ENCODE data around the gene GPRC5D. TPM values are rescaled to one million over a fixed set of nuclear protein-coding genes. Genes with fewer than 3 reads are reported as not detected.

GPRC5D gene
- total RNA-seq, 4 donors from 2014 or later, result 2.2 to 97.6 (median 13.4) TPM; not detected in 1

GRCh38 chr12:12891080-12891880, 60.7 kb downstream of the GPRC5D start, which contains the start of gene GPRC5A:
Gene GPRC5A, plus strand, starts transcription at chr12:12891562. Its CDS starts 16,688 bp downstream, at chr12:12908250.
- H3K27me3 ChIP-seq, result peaks cover 4% of the 10 kb centered on the region
- no peak for TF ChIP-seq EP300 (IDR thresholded peaks at IDR 0.05)
- TF ChIP-seq POLR2A (IDR thresholded peaks at IDR 0.05), result peak in 1 of 2 donors; percentile 85
- TF ChIP-seq POLR2AphosphoS5 (IDR thresholded peaks at IDR 0.05), result peak in 1 of 3 donors; percentile 27
- no peak for TF ChIP-seq CTCF (IDR thresholded peaks at IDR 0.05)
- H3K36me3 ChIP-seq, result no peaks in the 10 kb centered on the region
- H3K27ac ChIP-seq, result peak within 1 kb of the TSS; percentile 78
- peaks cover 24% of the 10 kb centered on the region for H3K4me1 ChIP-seq
- peak; percentile 92 to 95 for DNase-seq (ENCODE audit: low spot score in 2 of 2)
- 2% methylated on average over 21 of the region's 50 CpGs for WGBS
- no peaks in the 10 kb centered on the region for H3K9me3 ChIP-seq
- H3K4me3 ChIP-seq, result peak within 1 kb of the TSS; percentile 56

Other genes starting within 250 kb of the GPRC5D start
- gene CDKN1B, start 234.8 kb downstream of the GPRC5D start, total RNA-seq, result 10 to 100 TPM; 37.8 to 71.9 (median 46.9) TPM
- 10 to 100 TPM; 14.6 to 25.5 (median 16.4) TPM for gene APOLD1, start 166.5 kb downstream of the GPRC5D start, total RNA-seq
- 10 to 100 TPM; 64.1 to 76.4 (median 66.9) TPM for gene DDX47, start 138.8 kb downstream of the GPRC5D start, total RNA-seq
- 10 to 100 TPM in 1 of 4 donors, 1 to 10 TPM in 3; 4.0 to 11.0 (median 7.2) TPM for gene GPRC5A, start 60.6 kb downstream of the GPRC5D start, total RNA-seq
- gene HEBP1, start 48.1 kb upstream of the GPRC5D start, total RNA-seq, result 10 to 100 TPM; 34.2 to 38.7 (median 36.2) TPM
- 10 to 100 TPM; 24.0 to 32.3 (median 27.8) TPM for gene FAM234B, start 92.2 kb upstream of the GPRC5D start, total RNA-seq
- gene GSG1, start 151.5 kb upstream of the GPRC5D start, total RNA-seq, result not detected
- 1,000 to 10,000 TPM in 2 of 4 donors, 100 to 1,000 TPM in 2; 569 to 2,226 (median 1,259) TPM for gene EMP1, start 244.6 kb upstream of the GPRC5D start, total RNA-seq